Measurements from ENCODE around the gene ACSS1.

DNA sequence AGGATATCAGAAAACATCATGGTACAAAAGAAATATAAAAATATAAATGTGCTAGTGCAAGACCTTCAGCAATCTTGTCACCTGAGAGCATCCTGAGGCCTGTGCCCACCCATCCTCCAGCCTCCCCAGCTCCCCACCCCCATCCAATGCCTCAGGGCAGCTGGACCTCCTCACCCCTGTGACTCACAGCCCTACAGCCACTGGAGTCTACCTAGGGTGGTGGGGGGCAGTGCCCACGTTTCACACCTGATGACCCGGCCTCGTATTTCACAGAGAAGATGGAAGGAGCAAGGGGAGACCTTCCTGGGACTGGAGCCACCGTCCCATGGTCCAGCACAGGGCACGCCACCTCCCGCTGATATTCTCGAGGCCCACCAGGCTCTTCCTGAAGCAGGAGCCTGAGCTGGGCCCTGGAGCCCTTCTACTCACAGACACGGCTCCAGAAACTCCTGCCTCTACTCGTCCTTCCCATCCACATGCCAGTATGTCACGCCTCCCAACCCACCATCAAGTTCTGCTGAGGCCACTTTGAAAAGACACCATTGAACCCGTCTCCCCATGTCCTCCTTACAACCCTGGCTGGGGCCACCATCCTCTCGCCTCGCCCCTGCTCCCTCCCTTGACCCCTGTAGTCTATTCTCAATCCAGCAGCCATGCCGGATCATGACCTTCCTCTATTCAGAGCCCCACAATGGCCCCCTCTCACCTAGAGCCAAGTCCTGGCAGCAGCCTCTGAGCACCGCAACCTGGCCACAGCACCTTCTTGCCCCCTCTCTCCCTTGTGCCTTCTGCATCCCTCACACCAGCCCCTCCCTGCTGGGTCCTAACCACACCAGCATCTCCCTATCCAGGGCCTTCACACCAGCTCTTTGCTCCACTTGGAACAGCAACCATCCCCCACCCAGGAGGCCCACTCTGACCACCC, 78.6 kb downstream of the ACSS1 start:
- TF ChIP-seq ZFP30 (CRISPR knock-in tag; IDR thresholded peaks at IDR 0.05): no peak
- no peak for TF ChIP-seq ZC3H10 (CRISPR knock-in tag; IDR thresholded peaks at IDR 0.05)
- no peak for TF ChIP-seq RARB (CRISPR knock-in tag; IDR thresholded peaks at IDR 0.05)
- TF ChIP-seq ZFP3 (CRISPR knock-in tag; IDR thresholded peaks at IDR 0.05): no peak
- no peak for TF ChIP-seq ZNF565 (CRISPR knock-in tag; conservative IDR thresholded peaks at IDR 0.05; ENCODE audit: low read depth)
- no peak for TF ChIP-seq ISL1 (CRISPR knock-in tag; IDR thresholded peaks at IDR 0.05)
- TF ChIP-seq PPARA (CRISPR knock-in tag; IDR thresholded peaks at IDR 0.05; ENCODE audit: borderline replicate concordance): no peak
- no peak for TF ChIP-seq ESRRG (CRISPR knock-in tag; IDR thresholded peaks at IDR 0.05)
- no peak for TF ChIP-seq TOX (CRISPR knock-in tag; IDR thresholded peaks at IDR 0.05; ENCODE audit: borderline replicate concordance)
- no peak for TF ChIP-seq CREB5 (CRISPR knock-in tag; IDR thresholded peaks at IDR 0.05; ENCODE audit: low read depth)
- no peak for TF ChIP-seq SNAI2 (CRISPR knock-in tag; IDR thresholded peaks at IDR 0.05)
- TF ChIP-seq GLIS3 (CRISPR knock-in tag; IDR thresholded peaks at IDR 0.05): no peak

Measured in SK-N-SH treated with all-trans-retinoic acid at 6 μM for 48 hours (cell line).